ENCODE measurements around the gene INHBA.

Gene INHBA

GRCh38 chr7:41694495-41694894 is 8.4 kb downstream of the INHBA start:
- no peak overlapping the region for H3K9ac ChIP-seq (ENCODE audit: insufficient read length, low read depth)
- no peak overlapping the region for H3K4me3 ChIP-seq (ENCODE audit: insufficient read length, low read depth)
- DNase-seq (ENCODE audit: low read depth, low spot score), result no peak
- no peaks in the 10 kb centered on the region for H3K36me3 ChIP-seq (ENCODE audit: insufficient read depth, insufficient read length, low read length)
- H3K9me3 ChIP-seq (ENCODE audit: insufficient read depth, low read length), result no peaks in the 10 kb centered on the region
- peaks cover 2% of the 10 kb centered on the region for H3K4me1 ChIP-seq (ENCODE audit: insufficient read depth, insufficient read length)
- TF ChIP-seq ZNF274 (IDR thresholded peaks at IDR 0.05; ENCODE audit: low read depth, low read length) (no peak), SUZ12 (IDR thresholded peaks at IDR 0.05; ENCODE audit: extremely low read depth, insufficient read depth, insufficient read length) (no peak), YY1 (IDR thresholded peaks at IDR 0.05; ENCODE audit: insufficient read depth, insufficient read length) (no peak)
- peaks cover 8% of the 10 kb centered on the region for H3K27me3 ChIP-seq (ENCODE audit: insufficient read depth, insufficient read length)

- no peaks in the 10 kb centered on the region for H3K36me3 ChIP-seq (ENCODE audit: insufficient read depth, insufficient read length, low read length)
- DNase-seq (ENCODE audit: low read depth, low spot score), result no peak
These were observed 9.5 kb downstream of the INHBA start for GRCh38 chr7:41693150-41693997.

GRCh38 chr7:41692251-41692650 is 10.6 kb downstream of the INHBA start:
- Histone ChIP-seq H3K9ac (ENCODE audit: insufficient read length, low read depth) (no peak overlapping the region), H3K36me3 (ENCODE audit: insufficient read depth, insufficient read length, low read length) (no peaks in the 10 kb centered on the region), H3K9me3 (ENCODE audit: insufficient read depth, low read length) (no peaks in the 10 kb centered on the region), H3K4me1 (ENCODE audit: insufficient read depth, insufficient read length) (no peaks in the 10 kb centered on the region), H3K4me3 (ENCODE audit: insufficient read length, low read depth) (no peak overlapping the region), H3K27me3 (ENCODE audit: insufficient read depth, insufficient read length) (no peaks in the 10 kb centered on the region)
- TF ChIP-seq ZNF274 (IDR thresholded peaks at IDR 0.05; ENCODE audit: low read depth, low read length) (no peak), SUZ12 (IDR thresholded peaks at IDR 0.05; ENCODE audit: extremely low read depth, insufficient read depth, insufficient read length) (no peak), YY1 (IDR thresholded peaks at IDR 0.05; ENCODE audit: insufficient read depth, insufficient read length) (no peak)
- DNase-seq (ENCODE audit: low read depth, low spot score), result no peak

More at GRCh38 chr7:41693150-41693997, 9.5 kb downstream of the INHBA start:
- Histone ChIP-seq H3K9ac (ENCODE audit: insufficient read length, low read depth) (no peak overlapping the region), H3K9me3 (ENCODE audit: insufficient read depth, low read length) (no peaks in the 10 kb centered on the region), H3K4me3 (ENCODE audit: insufficient read length, low read depth) (no peak overlapping the region), H3K4me1 (ENCODE audit: insufficient read depth, insufficient read length) (no peaks in the 10 kb centered on the region), H3K27me3 (ENCODE audit: insufficient read depth, insufficient read length) (no peaks in the 10 kb centered on the region)
- no peak for TF ChIP-seq SUZ12 (IDR thresholded peaks at IDR 0.05; ENCODE audit: extremely low read depth, insufficient read depth, insufficient read length)
- no peak for TF ChIP-seq ZNF274 (IDR thresholded peaks at IDR 0.05; ENCODE audit: low read depth, low read length)
- no peak for TF ChIP-seq YY1 (IDR thresholded peaks at IDR 0.05; ENCODE audit: insufficient read depth, insufficient read length)

GRCh38 chr7:41691286-41692190 is 11.4 kb downstream of the INHBA start:
- no peaks in the 10 kb centered on the region for H3K36me3 ChIP-seq (ENCODE audit: insufficient read depth, insufficient read length, low read length)
- TF ChIP-seq ZNF274 (IDR thresholded peaks at IDR 0.05; ENCODE audit: low read depth, low read length) (no peak), YY1 (IDR thresholded peaks at IDR 0.05; ENCODE audit: insufficient read depth, insufficient read length) (no peak), SUZ12 (IDR thresholded peaks at IDR 0.05; ENCODE audit: extremely low read depth, insufficient read depth, insufficient read length) (no peak)
- H3K27me3 ChIP-seq (ENCODE audit: insufficient read depth, insufficient read length), result no peaks in the 10 kb centered on the region
- no peak overlapping the region for H3K9ac ChIP-seq (ENCODE audit: insufficient read length, low read depth)
- DNase-seq (ENCODE audit: low read depth, low spot score), result no peak
- H3K4me1 ChIP-seq (ENCODE audit: insufficient read depth, insufficient read length), result no peaks in the 10 kb centered on the region
- no peak overlapping the region for H3K4me3 ChIP-seq (ENCODE audit: insufficient read length, low read depth)
- no peaks in the 10 kb centered on the region for H3K9me3 ChIP-seq (ENCODE audit: insufficient read depth, low read length)

GRCh38 chr7:41689815-41690214 is 13.1 kb downstream of the INHBA start:
- TF ChIP-seq ZNF274 (IDR thresholded peaks at IDR 0.05; ENCODE audit: low read depth, low read length) (no peak), YY1 (IDR thresholded peaks at IDR 0.05; ENCODE audit: insufficient read depth, insufficient read length) (no peak), SUZ12 (IDR thresholded peaks at IDR 0.05; ENCODE audit: extremely low read depth, insufficient read depth, insufficient read length) (no peak)
- no peaks in the 10 kb centered on the region for H3K36me3 ChIP-seq (ENCODE audit: insufficient read depth, insufficient read length, low read length)

GRCh38 chr7:41688906-41689305 is 14.0 kb downstream of the INHBA start:
- H3K9ac ChIP-seq (ENCODE audit: insufficient read length, low read depth), result no peak overlapping the region
- H3K4me1 ChIP-seq (ENCODE audit: insufficient read depth, insufficient read length), result no peaks in the 10 kb centered on the region
- TF ChIP-seq ZNF274 (IDR thresholded peaks at IDR 0.05; ENCODE audit: low read depth, low read length), result no peak
- no peak for TF ChIP-seq SUZ12 (IDR thresholded peaks at IDR 0.05; ENCODE audit: extremely low read depth, insufficient read depth, insufficient read length)
- TF ChIP-seq YY1 (IDR thresholded peaks at IDR 0.05; ENCODE audit: insufficient read depth, insufficient read length), result no peak
- no peak for DNase-seq (ENCODE audit: low read depth, low spot score)
- H3K4me3 ChIP-seq (ENCODE audit: insufficient read length, low read depth), result no peak overlapping the region
- no peaks in the 10 kb centered on the region for H3K9me3 ChIP-seq (ENCODE audit: insufficient read depth, low read length)
- no peaks in the 10 kb centered on the region for H3K27me3 ChIP-seq (ENCODE audit: insufficient read depth, insufficient read length)
- no peaks in the 10 kb centered on the region for H3K36me3 ChIP-seq (ENCODE audit: insufficient read depth, insufficient read length, low read length)

More at GRCh38 chr7:41689815-41690214, 13.1 kb downstream of the INHBA start:
- H3K9ac ChIP-seq (ENCODE audit: insufficient read length, low read depth), result no peak overlapping the region
- no peak for DNase-seq (ENCODE audit: low read depth, low spot score)
- no peaks in the 10 kb centered on the region for H3K27me3 ChIP-seq (ENCODE audit: insufficient read depth, insufficient read length)
- H3K4me1 ChIP-seq (ENCODE audit: insufficient read depth, insufficient read length), result no peaks in the 10 kb centered on the region
- no peak overlapping the region for H3K4me3 ChIP-seq (ENCODE audit: insufficient read length, low read depth)
- H3K9me3 ChIP-seq (ENCODE audit: insufficient read depth, low read length), result no peaks in the 10 kb centered on the region
